A549 (cell line): ENCODE results near the gene KAT2B. TPM values are rescaled to one million over a fixed set of nuclear protein-coding genes. Genes with fewer than 3 reads are reported as not detected.
"Not testable (repeated sequence)": the region's sequence is repeated elsewhere in the genome, so short reads cannot be mapped to it uniquely, and the experiment has no call there.

Experiments used
- ATAC-seq, 2 experiments: fragments of 200-7000 bp in 1 of 2; fragments of >200 bp in 1 of 2; cut with Nextera tagmentation in 1 of 2; cut with Tn5 transposase in 1 of 2; 3 replicates each; pipeline versions ENCODE4 v1.8.0 to v1.9.1; 2018 to 2020; ENCODE audit warnings: mild to moderate bottlenecking in 1 of 2, moderate library complexity in 1 of 2
- CTCF ChIA-PET: fragments of 300-600 bp; sonication (Branson Sonifier 250); formaldehyde crosslinking; extraction: SDS; loops from one replicate; lab custom pipeline; 2021; ENCODE audit warnings: antibody characterized with exemption, inconsistent platforms; lab: Yijun Ruan, JAX
- POLR2A ChIA-PET: fragments of 350-600 bp; formaldehyde crosslinking; extraction: SDS; loops from one replicate; lab custom pipeline; 2021; ENCODE audit warnings: antibody characterized with exemption, inconsistent platforms; lab: Yijun Ruan, JAX
- DNase-seq, 2 experiments: peaks; one replicate each; pipeline versions ENCODE4 v3.0.0 to v3.0.0-alpha.2; 2011 to 2016; ENCODE audit warnings: low read depth in 1 of 2, low spot score in 1 of 2
- FAIRE-seq: peaks from 2 replicates; lab custom pipeline; 2011; peaks lifted over from hg19 to GRCh38; lab: Jason Lieb, UNC
- H3K27ac ChIP-seq, 2 experiments: fragments of >200 bp; sonication (Bioruptor Twin); formaldehyde crosslinking; 3 replicates each; pipeline ENCODE4 v1.5.1; 2016 to 2017
- H3K4me1 ChIP-seq: fragments of >200 bp; sonication (Bioruptor Twin); formaldehyde crosslinking; 3 replicates; pipeline ENCODE4 v1.6.1; 2016
- H3K4me2 ChIP-seq: fragments of >200 bp; sonication (Bioruptor Twin); formaldehyde crosslinking; 3 replicates; pipeline ENCODE4 v1.6.1; 2016
- H3K4me3 ChIP-seq: fragments of >200 bp; sonication (Bioruptor Twin); formaldehyde crosslinking; 3 replicates; pipeline ENCODE4 v1.5.1; 2016
- H3K9me3 ChIP-seq: fragments of >200 bp; sonication (Bioruptor Twin); formaldehyde crosslinking; 3 replicates; pipeline ENCODE4 v1.6.1; 2016
- BHLHE40 ChIP-seq: IDR thresholded peaks from 2 replicates; pipeline ENCODE4 v1.6.1; 2012; ENCODE audit warnings: low read depth, low read length, inconsistent platforms
- CHD4 ChIP-seq: fragments of 200-600 bp; sonication (generic); IDR thresholded peaks from 2 replicates; pipeline ENCODE4 v1.6.1; 2016; ENCODE audit warnings: antibody characterized with exemption, mild to moderate bottlenecking, borderline replicate concordance
- ESRRA ChIP-seq: fragments of 150-350 bp; IDR thresholded peaks from 2 replicates; pipeline ENCODE4 v1.6.1; 2014; ENCODE audit warnings: mild to moderate bottlenecking, low read length, borderline replicate concordance
- HEYL ChIP-seq: fragments of 250-450 bp; sonication (Bioruptor Pico); IDR thresholded peaks from 2 replicates; pipeline ENCODE4 v1.8.0; 2021; ENCODE audit warnings: mild to moderate bottlenecking, moderate library complexity
- HMGXB4 ChIP-seq: fragments of 250-450 bp; sonication (Bioruptor Pico); IDR thresholded peaks from 2 replicates; pipeline ENCODE4 v1.5.0; 2021; ENCODE audit warnings: mild to moderate bottlenecking, moderate library complexity, borderline replicate concordance
- MAZ ChIP-seq: fragments of 150-350 bp; IDR thresholded peaks from 2 replicates; pipeline ENCODE4 v1.6.1; 2014; ENCODE audit warnings: antibody characterized with exemption, low read depth, low read length, borderline replicate concordance
- MYC ChIP-seq: IDR thresholded peaks from 2 replicates; pipeline ENCODE4 v1.6.1; 2012; ENCODE audit warnings: mild to moderate bottlenecking, inconsistent platforms, low read length, improper control_type of control experiment, borderline replicate concordance
- NFE2L2 ChIP-seq: fragments of 150-350 bp; conservative IDR thresholded peaks from 2 replicates; pipeline ENCODE4 v1.6.1; 2014; ENCODE audit warnings: low read length
- NR3C1 ChIP-seq: fragments of >200 bp; sonication (Bioruptor Twin); formaldehyde crosslinking; IDR thresholded peaks from 3 replicates; pipeline ENCODE4 v1.6.1; 2017
- RAD21 ChIP-seq, 2 experiments: fragments of >200 bp in 1 of 2; sonication (Bioruptor Twin) in 1 of 2; formaldehyde crosslinking in 1 of 2; IDR thresholded peaks in 1 of 2; conservative IDR thresholded peaks in 1 of 2; 2 replicates in 1 of 2; 3 replicates in 1 of 2; pipeline ENCODE4 v1.6.1; 2012 to 2018; ENCODE audit warnings: inconsistent platforms in 1 of 2
- RARB ChIP-seq: fragments of 250-450 bp; sonication (Bioruptor Pico); IDR thresholded peaks from 2 replicates; pipeline ENCODE4 v1.8.0; 2021; ENCODE audit warnings: mild to moderate bottlenecking, moderate library complexity
- RNF2 ChIP-seq: fragments of 200-600 bp; sonication (generic); IDR thresholded peaks from 2 replicates; pipeline ENCODE4 v1.6.1; 2016; ENCODE audit warnings: low read depth, mild to moderate bottlenecking, antibody characterized with exemption, moderate library complexity, borderline replicate concordance
- SREBF2 ChIP-seq: fragments of 450-650 bp; IDR thresholded peaks from 2 replicates; pipeline ENCODE4 v1.6.1; 2014; ENCODE audit warnings: mild to moderate bottlenecking, moderate library complexity
- TFCP2L1 ChIP-seq: fragments of 250-450 bp; sonication (Bioruptor Pico); IDR thresholded peaks from 2 replicates; pipeline ENCODE4 v1.5.0; 2021; ENCODE audit warnings: mild to moderate bottlenecking
- ZFP36 ChIP-seq: fragments of 450-650 bp; IDR thresholded peaks from 2 replicates; pipeline ENCODE4 v1.6.1; 2014; ENCODE audit warnings: borderline replicate concordance; ENCODE audit not compliant: partially characterized antibody
- WGBS: methylation state at CpG from one replicate; pipeline ENCODE4 v1.1.6; 2017; ENCODE audit errors: missing lambda C conversion rate; 5-methylcytosine and 5-hydroxymethylcytosine counted together
- polyA plus RNA-seq, 4 experiments: library from polyadenylated mRNA; depleted of rRNA in 3 of 4; stranded (reverse); fragments of >200 nt; fragmentation: RNase III in 1 of 4; extraction: RNeasy Plus Mini Kit Qiagen cat#74134 plus additional on column Dnase treatment in 1 of 4; gene quantifications; 2 replicates in 3 of 4; 3 replicates in 1 of 4; pipeline ENCODE4 v1.2.3, GENCODE V29; 2011 to 2017
- TF ChIP-seq, protein P1 (sequence below): fragments of >200 bp; sonication (Bioruptor Twin); formaldehyde crosslinking; IDR thresholded peaks from 3 replicates; pipeline ENCODE4 v1.6.1; 2016
- TF ChIP-seq, protein P2 (sequence below): fragments of >200 bp; sonication (Bioruptor Twin); formaldehyde crosslinking; IDR thresholded peaks from 2 replicates; pipeline ENCODE4 v1.6.1; 2016
- TF ChIP-seq, protein P3 (sequence below): fragments of 150-350 bp; IDR thresholded peaks from 2 replicates; pipeline ENCODE4 v1.6.1; 2014; ENCODE audit warnings: low read depth, mild to moderate bottlenecking, low read length
- TF ChIP-seq, protein P4 (sequence below): IDR thresholded peaks from 2 replicates; pipeline ENCODE4 v1.6.1; 2012

KAT2B gene
- polyA plus RNA-seq, 2 of the 4 experiments (the other 2 are of a cell fraction), result 7.2 to 11.9 TPM

GRCh38 chr3:20012164-20012563, 28.1 kb upstream of the KAT2B start, which contains the start of gene PP2D1:
Gene PP2D1 (minus strand): TSS chr3:20012264. CDS start chr3:20012072, 192 bp downstream.
- no peak for DNase-seq
- 85% methylated on average over 4 of the region's 4 CpGs for WGBS
- no peak for FAIRE-seq
- ChIA-PET CTCF (no interaction called here), POLR2A (no interaction called here)
- Histone ChIP-seq H3K27ac (no peak within 1 kb of the TSS), H3K4me2 (no peak within 1 kb of the TSS), H3K4me3 (no peak within 1 kb of the TSS), H3K9me3 (no peaks in the 10 kb centered on the region), H3K4me1 (no peaks in the 10 kb centered on the region)
- TF ChIP-seq, protein P1, sequence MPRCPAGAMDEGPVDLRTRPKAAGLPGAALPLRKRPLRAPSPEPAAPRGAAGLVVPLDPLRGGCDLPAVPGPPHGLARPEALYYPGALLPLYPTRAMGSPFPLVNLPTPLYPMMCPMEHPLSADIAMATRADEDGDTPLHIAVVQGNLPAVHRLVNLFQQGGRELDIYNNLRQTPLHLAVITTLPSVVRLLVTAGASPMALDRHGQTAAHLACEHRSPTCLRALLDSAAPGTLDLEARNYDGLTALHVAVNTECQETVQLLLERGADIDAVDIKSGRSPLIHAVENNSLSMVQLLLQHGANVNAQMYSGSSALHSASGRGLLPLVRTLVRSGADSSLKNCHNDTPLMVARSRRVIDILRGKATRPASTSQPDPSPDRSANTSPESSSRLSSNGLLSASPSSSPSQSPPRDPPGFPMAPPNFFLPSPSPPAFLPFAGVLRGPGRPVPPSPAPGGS, result no peak
- TF ChIP-seq HEYL (CRISPR knock-in tag), result no peak
- ATAC-seq, result no peak

GRCh38 chr3:20013396-20013795, 26.9 kb upstream of the KAT2B start:
- H3K4me1 ChIP-seq, result no peaks in the 10 kb centered on the region
- TF ChIP-seq MYC, result no peak
- TF ChIP-seq RARB (CRISPR knock-in tag), result no peak
- TF ChIP-seq NFE2L2, result no peak
- TF ChIP-seq, protein P2, sequence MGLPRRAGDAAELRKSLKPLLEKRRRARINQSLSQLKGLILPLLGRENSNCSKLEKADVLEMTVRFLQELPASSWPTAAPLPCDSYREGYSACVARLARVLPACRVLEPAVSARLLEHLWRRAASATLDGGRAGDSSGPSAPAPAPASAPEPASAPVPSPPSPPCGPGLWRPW, result no peak
- TF ChIP-seq RAD21 (conservative IDR thresholded peaks at IDR 0.05 in 1 of 2, IDR thresholded peaks at IDR 0.05 in 1 of 2), result no peak
- TF ChIP-seq BHLHE40, result no peak
- TF ChIP-seq TFCP2L1 (CRISPR knock-in tag), result no peak
- TF ChIP-seq SREBF2, result no peak
- no peak for TF ChIP-seq ZFP36
- no peak for TF ChIP-seq HMGXB4
- no peak for TF ChIP-seq HEYL (CRISPR knock-in tag)
- TF ChIP-seq, protein P3, sequence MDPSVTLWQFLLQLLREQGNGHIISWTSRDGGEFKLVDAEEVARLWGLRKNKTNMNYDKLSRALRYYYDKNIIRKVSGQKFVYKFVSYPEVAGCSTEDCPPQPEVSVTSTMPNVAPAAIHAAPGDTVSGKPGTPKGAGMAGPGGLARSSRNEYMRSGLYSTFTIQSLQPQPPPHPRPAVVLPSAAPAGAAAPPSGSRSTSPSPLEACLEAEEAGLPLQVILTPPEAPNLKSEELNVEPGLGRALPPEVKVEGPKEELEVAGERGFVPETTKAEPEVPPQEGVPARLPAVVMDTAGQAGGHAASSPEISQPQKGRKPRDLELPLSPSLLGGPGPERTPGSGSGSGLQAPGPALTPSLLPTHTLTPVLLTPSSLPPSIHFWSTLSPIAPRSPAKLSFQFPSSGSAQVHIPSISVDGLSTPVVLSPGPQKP, result no peak
- TF ChIP-seq NR3C1, result no peak
- TF ChIP-seq CHD4, result no peak
- no peak for TF ChIP-seq RNF2
- no peak for TF ChIP-seq MAZ
- TF ChIP-seq, protein P4, sequence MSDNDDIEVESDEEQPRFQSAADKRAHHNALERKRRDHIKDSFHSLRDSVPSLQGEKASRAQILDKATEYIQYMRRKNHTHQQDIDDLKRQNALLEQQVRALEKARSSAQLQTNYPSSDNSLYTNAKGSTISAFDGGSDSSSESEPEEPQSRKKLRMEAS, result no peak
- FAIRE-seq (no peak), ATAC-seq (no peak), DNase-seq (no peak)
- H3K4me3 ChIP-seq, result no peak overlapping the region
- ChIA-PET CTCF (interaction anchor here (0.5 to 1.3 kb wide), 3 partner anchors 128 to 665 kb away, joined by 3 read pairs; no protein-coding TSS in a partner anchor), POLR2A (no interaction called here)
- H3K9me3 ChIP-seq, result no peaks in the 10 kb centered on the region
- WGBS, result 55% methylated on average over 1 of the region's 1 CpG
- H3K27ac ChIP-seq, result no peak overlapping the region
- H3K4me2 ChIP-seq, result no peak overlapping the region

GRCh38 chr3:20015525-20015924, 24.7 kb upstream of the KAT2B start:
- DNase-seq (no peak), FAIRE-seq (no peak), ATAC-seq (no peak)
- ChIA-PET POLR2A (no interaction called here), CTCF (interaction anchor here (0.6 to 0.7 kb wide), 2 partner anchors 11 to 170 kb away, joined by 4 to 5 read pairs; no protein-coding TSS in a partner anchor)
- Histone ChIP-seq H3K4me2 (no peak overlapping the region), H3K27ac (no peak overlapping the region), H3K4me3 (no peak overlapping the region), H3K9me3 (no peaks in the 10 kb centered on the region)
- no peak for TF ChIP-seq MAZ
- TF ChIP-seq ESRRA, result no peak
- TF ChIP-seq, all 56 proteins: peak for 0
- no peaks in the 10 kb centered on the region for H3K4me1 ChIP-seq
- 94% methylated on average over 1 of the region's 1 CpG for WGBS

DNA sequence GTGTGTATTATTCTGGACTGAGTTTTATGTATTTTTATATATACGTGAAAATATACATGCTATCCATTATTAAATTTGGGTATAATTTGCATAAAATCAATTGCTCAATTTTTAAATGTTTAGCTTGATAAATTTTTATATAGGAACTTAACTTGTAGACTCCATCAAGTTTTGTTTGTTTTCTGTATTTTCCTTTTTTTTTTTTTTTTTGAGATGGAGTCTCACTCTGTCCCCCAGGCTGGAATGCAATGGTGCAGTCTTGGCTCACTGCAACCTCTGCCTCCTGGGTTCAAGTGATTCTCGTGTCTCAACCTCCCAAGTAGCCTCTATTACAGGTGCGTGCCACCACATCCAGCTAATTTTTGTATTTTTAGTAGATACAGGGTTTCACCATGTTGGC, 24.2 kb upstream of the KAT2B start:
- H3K4me1 ChIP-seq, H3K4me2 ChIP-seq, H3K9me3 ChIP-seq, DNase-seq, H3K27ac ChIP-seq, FAIRE-seq, ATAC-seq, H3K4me3 ChIP-seq, POLR2A ChIA-PET: not testable (repeated sequence)
- WGBS, result 61% methylated on average over 3 of the region's 3 CpGs
- CTCF ChIA-PET, result interaction anchor here (0.6 kb wide), 1 partner anchor 169 kb away, joined by 4 read pairs; no protein-coding TSS in a partner anchor
